ENCODE measurements around the gene POFUT1. TPM values are rescaled to one million over a fixed set of nuclear protein-coding genes. Genes with fewer than 3 reads are reported as not detected.
A peak's percentile ranks its signal among the peaks of the same experiment; 100 is the strongest.

Gene POFUT1
- total and polyA plus RNA-seq, 2 experiments from 2014 or later, result 9.3 to 34.0 TPM

GRCh38 chr20:32271620-32272019 is 63.9 kb downstream of the POFUT1 start:
- Histone ChIP-seq H3K27ac (ENCODE audit: low read depth) (no peak overlapping the region), H3F3A (replicated peaks; ENCODE audit: low read depth) (no peaks in the 10 kb centered on the region), H2AFZ (peak overlapping the region; percentile 87; the same call in 1 of the 2 replicates), H3K27me3 (ENCODE audit: insufficient read depth) (no peaks in the 10 kb centered on the region), H3K4me1 (ENCODE audit: insufficient read depth) (no peaks in the 10 kb centered on the region; the same call in 1 of the 2 replicates), H3K4me2 (no peak overlapping the region), H3K9me2 (ENCODE audit: insufficient read depth) (no peaks in the 10 kb centered on the region), H3K36me3 (ENCODE audit: insufficient read depth) (no peaks in the 10 kb centered on the region), H3K4me3 (no peak overlapping the region), H3K79me2 (replicated peaks; ENCODE audit: insufficient read depth) (no peaks in the 10 kb centered on the region), H4K20me1 (replicated peaks; ENCODE audit: insufficient read depth) (no peaks in the 10 kb centered on the region)
- ATAC-seq, result no peak
- Mint-ChIP-seq H3K4me1 (no peaks in the 10 kb centered on the region), H3K36me3 (ENCODE audit: low read depth) (no peaks in the 10 kb centered on the region), H3K27ac (no peak overlapping the region), H3K4me3 (no peak overlapping the region), H3K27me3 (ENCODE audit: insufficient read depth, low read depth, poor library complexity) (peaks cover 3% of the 10 kb centered on the region), H3K9me3 (no peaks in the 10 kb centered on the region)
- DNase-seq (ENCODE audit: low spot score), result no peak
- TF ChIP-seq CREB1 (CRISPR knock-in tag; IDR thresholded peaks at IDR 0.05; ENCODE audit: low read depth) (no peak), JUNB (IDR thresholded peaks at IDR 0.05; ENCODE audit: unreplicated experiment) (no peak), EZH2 (IDR thresholded peaks at IDR 0.05; ENCODE audit: low read depth, unreplicated experiment) (no peak), NANOG (IDR thresholded peaks at IDR 0.05; ENCODE audit: borderline replicate concordance) (no peak), ZNF114 (CRISPR knock-in tag; IDR thresholded peaks at IDR 0.05) (no peak), ETS1 (IDR thresholded peaks at IDR 0.05) (no peak), ZNF331 (CRISPR knock-in tag; IDR thresholded peaks at IDR 0.05; ENCODE audit: low read depth) (no peak), STAT1 (IDR thresholded peaks at IDR 0.05; ENCODE audit: unreplicated experiment) (no peak), POLR2AphosphoS5 (IDR thresholded peaks at IDR 0.05; ENCODE audit: low read depth) (no peak)
- TF ChIP-seq, protein P1, sequence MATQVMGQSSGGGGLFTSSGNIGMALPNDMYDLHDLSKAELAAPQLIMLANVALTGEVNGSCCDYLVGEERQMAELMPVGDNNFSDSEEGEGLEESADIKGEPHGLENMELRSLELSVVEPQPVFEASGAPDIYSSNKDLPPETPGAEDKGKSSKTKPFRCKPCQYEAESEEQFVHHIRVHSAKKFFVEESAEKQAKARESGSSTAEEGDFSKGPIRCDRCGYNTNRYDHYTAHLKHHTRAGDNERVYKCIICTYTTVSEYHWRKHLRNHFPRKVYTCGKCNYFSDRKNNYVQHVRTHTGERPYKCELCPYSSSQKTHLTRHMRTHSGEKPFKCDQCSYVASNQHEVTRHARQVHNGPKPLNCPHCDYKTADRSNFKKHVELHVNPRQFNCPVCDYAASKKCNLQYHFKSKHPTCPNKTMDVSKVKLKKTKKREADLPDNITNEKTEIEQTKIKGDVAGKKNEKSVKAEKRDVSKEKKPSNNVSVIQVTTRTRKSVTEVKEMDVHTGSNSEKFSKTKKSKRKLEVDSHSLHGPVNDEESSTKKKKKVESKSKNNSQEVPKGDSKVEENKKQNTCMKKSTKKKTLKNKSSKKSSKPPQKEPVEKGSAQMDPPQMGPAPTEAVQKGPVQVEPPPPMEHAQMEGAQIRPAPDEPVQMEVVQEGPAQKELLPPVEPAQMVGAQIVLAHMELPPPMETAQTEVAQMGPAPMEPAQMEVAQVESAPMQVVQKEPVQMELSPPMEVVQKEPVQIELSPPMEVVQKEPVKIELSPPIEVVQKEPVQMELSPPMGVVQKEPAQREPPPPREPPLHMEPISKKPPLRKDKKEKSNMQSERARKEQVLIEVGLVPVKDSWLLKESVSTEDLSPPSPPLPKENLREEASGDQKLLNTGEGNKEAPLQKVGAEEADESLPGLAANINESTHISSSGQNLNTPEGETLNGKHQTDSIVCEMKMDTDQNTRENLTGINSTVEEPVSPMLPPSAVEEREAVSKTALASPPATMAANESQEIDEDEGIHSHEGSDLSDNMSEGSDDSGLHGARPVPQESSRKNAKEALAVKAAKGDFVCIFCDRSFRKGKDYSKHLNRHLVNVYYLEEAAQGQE (IDR thresholded peaks at IDR 0.05; ENCODE audit: unreplicated experiment), result no peak
- TF ChIP-seq, protein P2, sequence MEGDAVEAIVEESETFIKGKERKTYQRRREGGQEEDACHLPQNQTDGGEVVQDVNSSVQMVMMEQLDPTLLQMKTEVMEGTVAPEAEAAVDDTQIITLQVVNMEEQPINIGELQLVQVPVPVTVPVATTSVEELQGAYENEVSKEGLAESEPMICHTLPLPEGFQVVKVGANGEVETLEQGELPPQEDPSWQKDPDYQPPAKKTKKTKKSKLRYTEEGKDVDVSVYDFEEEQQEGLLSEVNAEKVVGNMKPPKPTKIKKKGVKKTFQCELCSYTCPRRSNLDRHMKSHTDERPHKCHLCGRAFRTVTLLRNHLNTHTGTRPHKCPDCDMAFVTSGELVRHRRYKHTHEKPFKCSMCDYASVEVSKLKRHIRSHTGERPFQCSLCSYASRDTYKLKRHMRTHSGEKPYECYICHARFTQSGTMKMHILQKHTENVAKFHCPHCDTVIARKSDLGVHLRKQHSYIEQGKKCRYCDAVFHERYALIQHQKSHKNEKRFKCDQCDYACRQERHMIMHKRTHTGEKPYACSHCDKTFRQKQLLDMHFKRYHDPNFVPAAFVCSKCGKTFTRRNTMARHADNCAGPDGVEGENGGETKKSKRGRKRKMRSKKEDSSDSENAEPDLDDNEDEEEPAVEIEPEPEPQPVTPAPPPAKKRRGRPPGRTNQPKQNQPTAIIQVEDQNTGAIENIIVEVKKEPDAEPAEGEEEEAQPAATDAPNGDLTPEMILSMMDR (conservative IDR thresholded peaks at IDR 0.05; ENCODE audit: low read depth in 2 of 2), result no peak
- TF ChIP-seq, protein P3, sequence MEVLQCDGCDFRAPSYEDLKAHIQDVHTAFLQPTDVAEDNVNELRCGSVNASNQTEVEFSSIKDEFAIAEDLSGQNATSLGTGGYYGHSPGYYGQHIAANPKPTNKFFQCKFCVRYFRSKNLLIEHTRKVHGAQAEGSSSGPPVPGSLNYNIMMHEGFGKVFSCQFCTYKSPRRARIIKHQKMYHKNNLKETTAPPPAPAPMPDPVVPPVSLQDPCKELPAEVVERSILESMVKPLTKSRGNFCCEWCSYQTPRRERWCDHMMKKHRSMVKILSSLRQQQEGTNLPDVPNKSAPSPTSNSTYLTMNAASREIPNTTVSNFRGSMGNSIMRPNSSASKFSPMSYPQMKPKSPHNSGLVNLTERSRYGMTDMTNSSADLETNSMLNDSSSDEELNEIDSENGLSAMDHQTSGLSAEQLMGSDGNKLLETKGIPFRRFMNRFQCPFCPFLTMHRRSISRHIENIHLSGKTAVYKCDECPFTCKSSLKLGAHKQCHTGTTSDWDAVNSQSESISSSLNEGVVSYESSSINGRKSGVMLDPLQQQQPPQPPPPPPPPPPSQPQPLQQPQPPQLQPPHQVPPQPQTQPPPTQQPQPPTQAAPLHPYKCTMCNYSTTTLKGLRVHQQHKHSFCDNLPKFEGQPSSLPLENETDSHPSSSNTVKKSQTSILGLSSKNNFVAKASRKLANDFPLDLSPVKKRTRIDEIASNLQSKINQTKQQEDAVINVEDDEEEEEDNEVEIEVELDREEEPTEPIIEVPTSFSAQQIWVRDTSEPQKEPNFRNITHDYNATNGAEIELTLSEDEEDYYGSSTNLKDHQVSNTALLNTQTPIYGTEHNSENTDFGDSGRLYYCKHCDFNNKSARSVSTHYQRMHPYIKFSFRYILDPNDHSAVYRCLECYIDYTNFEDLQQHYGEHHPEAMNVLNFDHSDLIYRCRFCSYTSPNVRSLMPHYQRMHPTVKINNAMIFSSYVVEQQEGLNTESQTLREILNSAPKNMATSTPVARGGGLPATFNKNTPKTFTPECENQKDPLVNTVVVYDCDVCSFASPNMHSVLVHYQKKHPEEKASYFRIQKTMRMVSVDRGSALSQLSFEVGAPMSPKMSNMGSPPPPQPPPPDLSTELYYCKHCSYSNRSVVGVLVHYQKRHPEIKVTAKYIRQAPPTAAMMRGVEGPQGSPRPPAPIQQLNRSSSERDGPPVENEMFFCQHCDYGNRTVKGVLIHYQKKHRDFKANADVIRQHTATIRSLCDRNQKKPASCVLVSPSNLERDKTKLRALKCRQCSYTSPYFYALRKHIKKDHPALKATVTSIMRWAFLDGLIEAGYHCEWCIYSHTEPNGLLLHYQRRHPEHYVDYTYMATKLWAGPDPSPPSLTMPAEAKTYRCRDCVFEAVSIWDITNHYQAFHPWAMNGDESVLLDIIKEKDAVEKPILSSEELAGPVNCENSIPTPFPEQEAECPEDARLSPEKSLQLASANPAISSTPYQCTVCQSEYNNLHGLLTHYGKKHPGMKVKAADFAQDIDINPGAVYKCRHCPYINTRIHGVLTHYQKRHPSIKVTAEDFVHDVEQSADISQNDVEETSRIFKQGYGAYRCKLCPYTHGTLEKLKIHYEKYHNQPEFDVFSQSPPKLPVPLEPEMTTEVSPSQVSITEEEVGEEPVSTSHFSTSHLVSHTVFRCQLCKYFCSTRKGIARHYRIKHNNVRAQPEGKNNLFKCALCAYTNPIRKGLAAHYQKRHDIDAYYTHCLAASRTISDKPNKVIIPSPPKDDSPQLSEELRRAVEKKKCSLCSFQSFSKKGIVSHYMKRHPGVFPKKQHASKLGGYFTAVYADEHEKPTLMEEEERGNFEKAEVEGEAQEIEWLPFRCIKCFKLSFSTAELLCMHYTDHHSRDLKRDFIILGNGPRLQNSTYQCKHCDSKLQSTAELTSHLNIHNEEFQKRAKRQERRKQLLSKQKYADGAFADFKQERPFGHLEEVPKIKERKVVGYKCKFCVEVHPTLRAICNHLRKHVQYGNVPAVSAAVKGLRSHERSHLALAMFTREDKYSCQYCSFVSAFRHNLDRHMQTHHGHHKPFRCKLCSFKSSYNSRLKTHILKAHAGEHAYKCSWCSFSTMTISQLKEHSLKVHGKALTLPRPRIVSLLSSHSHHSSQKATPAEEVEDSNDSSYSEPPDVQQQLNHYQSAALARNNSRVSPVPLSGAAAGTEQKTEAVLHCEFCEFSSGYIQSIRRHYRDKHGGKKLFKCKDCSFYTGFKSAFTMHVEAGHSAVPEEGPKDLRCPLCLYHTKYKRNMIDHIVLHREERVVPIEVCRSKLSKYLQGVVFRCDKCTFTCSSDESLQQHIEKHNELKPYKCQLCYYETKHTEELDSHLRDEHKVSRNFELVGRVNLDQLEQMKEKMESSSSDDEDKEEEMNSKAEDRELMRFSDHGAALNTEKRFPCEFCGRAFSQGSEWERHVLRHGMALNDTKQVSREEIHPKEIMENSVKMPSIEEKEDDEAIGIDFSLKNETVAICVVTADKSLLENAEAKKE (CRISPR knock-in tag; IDR thresholded peaks at IDR 0.05), result no peak

Measured in GM23338 (cell line).